SH-SY5Y (cell line): ENCODE data around the gene ACER3.

Experiments
- GATA2 ChIP-seq: IDR thresholded peaks from 2 replicates; pipeline ENCODE4 v1.6.1; 2011; ENCODE audit warnings: mild to moderate bottlenecking, low read depth, low read length
- GATA3 ChIP-seq: IDR thresholded peaks from 2 replicates; pipeline ENCODE4 v1.6.1; 2011; ENCODE audit warnings: low read depth, mild to moderate bottlenecking, low read length, moderate library complexity

ACER3 gene

GRCh38 chr11:76860539-76861475 lies at the start of gene ACER3:
ACER3 (plus strand) TSS chr11:76860918; CDS start chr11:76860977, 59 bp downstream.
- TF ChIP-seq GATA3 (no peak), GATA2 (0 out of 2 replicates have a peak, but pooled peaks have one; percentile 10)

GRCh38 chr11:76811259-76811658 lies 49.5 kb upstream of the ACER3 start:
- TF ChIP-seq GATA2 (no peak), GATA3 (no peak)

- TF ChIP-seq GATA3 (no peak), GATA2 (no peak)
Measured at GRCh38 chr11:76814414-76814813, 46.3 kb upstream of the ACER3 start.

GRCh38 chr11:76820184-76820566 lies 40.5 kb upstream of the ACER3 start:
- TF ChIP-seq GATA2 = no peak
- no peak for TF ChIP-seq GATA3

- TF ChIP-seq GATA2 (no peak), GATA3 (no peak)
Measured at GRCh38 chr11:76822406-76822805, 38.3 kb upstream of the ACER3 start.

- TF ChIP-seq GATA3 (no peak), GATA2 (no peak)
Measured at GRCh38 chr11:76823481-76824028, 37.2 kb upstream of the ACER3 start.

- no peak for TF ChIP-seq GATA2
- TF ChIP-seq GATA3 = no peak
Measured at GRCh38 chr11:76824083-76824939, 36.4 kb upstream of the ACER3 start.

GRCh38 chr11:76824980-76825725 lies 35.6 kb upstream of the ACER3 start:
- TF ChIP-seq GATA3 (no peak), GATA2 (no peak)

GRCh38 chr11:76825726-76826396 lies 34.9 kb upstream of the ACER3 start:
- no peak for TF ChIP-seq GATA2

GRCh38 chr11:76830639-76831327 lies 29.9 kb upstream of the ACER3 start:
- TF ChIP-seq GATA3 (no peak), GATA2 (peak; percentile 70)

GRCh38 chr11:76831686-76832310 lies 28.9 kb upstream of the ACER3 start:
- no peak for TF ChIP-seq GATA2
- TF ChIP-seq GATA3 = no peak

- TF ChIP-seq GATA3 (no peak), GATA2 (no peak)
Measured at GRCh38 chr11:76832361-76832760, 28.4 kb upstream of the ACER3 start.

- TF ChIP-seq GATA2 = no peak
- TF ChIP-seq GATA3 = no peak
Measured at GRCh38 chr11:76834151-76834550, 26.6 kb upstream of the ACER3 start.
